GM08714 (cell line): ENCODE results near the gene XRCC2.
A peak's percentile ranks its signal among the peaks of the same experiment; 100 is the strongest.
"Not testable (repeated sequence)": the region's sequence is repeated elsewhere in the genome, so short reads cannot be mapped to it uniquely, and the experiment has no call there.

Experiments
- H3K4me3 ChIP-seq: fragments of 200-500 bp; sonication (Bioruptor generic); 2 replicates; pipeline ENCODE4 v1.5.1; 2014; ENCODE audit warnings: mild to moderate bottlenecking, low read length, inconsistent platforms
- ZNF274 ChIP-seq: IDR thresholded peaks from 2 replicates; pipeline ENCODE4 v1.6.1; 2012; ENCODE audit warnings: mild to moderate bottlenecking, low read depth, low read length

XRCC2 gene

DNA sequence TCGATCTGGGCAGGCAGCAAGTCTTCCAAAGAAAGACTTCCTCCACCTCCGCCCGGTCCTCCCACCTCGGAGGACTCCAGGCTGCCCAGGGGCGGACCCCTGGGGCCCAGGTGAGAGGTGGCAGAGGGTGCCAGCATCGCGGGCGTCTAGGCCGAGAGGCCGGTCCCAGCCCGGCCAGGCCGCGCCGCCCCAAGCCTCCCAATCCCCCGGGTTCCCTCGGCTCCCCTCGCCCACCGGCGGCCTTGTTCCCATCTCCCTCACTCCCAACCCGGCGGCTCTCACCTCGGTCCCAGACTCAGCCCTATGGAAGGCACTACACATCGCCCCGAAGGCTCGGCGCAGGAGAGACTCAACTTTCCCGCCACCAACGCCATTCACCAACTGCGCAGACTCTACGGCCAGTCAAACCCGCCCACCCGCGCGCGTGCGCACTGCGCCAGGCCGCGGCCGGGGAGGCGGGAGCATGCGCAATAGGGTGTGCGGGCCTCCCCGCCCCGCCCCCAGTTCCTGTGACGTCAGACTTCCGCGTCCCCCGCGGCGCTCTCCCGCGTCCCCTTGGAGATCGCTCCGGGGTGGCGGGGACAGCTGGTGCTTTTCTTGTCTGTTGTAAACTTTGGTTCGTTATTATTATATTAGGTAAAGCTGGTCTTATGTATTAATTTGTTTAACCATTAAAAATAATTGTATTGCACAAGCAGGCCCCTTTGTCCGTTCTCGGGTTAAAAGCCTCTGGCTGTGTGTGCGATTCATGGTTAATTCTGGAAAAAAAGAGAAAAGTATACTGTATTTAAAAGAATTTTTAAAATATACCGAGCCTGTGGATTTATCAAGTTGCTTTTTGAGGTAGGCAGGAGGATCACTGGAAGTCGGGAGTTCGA lies at the start of gene XRCC2:
Gene XRCC2, minus strand, starts transcription at position 383 of the 878 bp plus-strand sequence. Its CDS starts 62 bp downstream, at position 321.
- H3K4me3 ChIP-seq: peak within 1 kb of the TSS; percentile 79
- TF ChIP-seq ZNF274: no peak

DNA sequence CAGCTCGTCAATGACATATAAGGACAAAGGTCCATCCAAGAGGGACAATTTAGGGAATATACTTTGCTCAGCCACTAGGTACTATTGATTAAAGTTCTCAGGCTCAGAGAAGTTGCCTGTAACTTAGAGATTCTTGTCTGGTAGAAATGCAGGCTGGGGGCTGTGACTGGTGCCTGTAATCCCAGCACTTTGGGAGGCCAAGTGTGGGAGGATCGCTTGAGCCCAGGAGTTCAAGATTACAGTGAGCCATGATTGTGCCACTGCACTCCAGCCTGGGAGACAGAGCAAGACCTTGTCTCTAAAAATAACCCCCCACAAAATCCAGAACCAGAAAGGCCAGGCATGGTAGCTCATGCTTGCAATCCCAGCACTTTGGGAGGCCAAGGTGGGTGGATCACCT lies 47.4 kb upstream of the XRCC2 start:
- no peak for TF ChIP-seq ZNF274
- no peak overlapping the region for H3K4me3 ChIP-seq

GRCh38 chr7:152712412-152713042 lies 36.6 kb upstream of the XRCC2 start:
- not testable (repeated sequence) for H3K4me3 ChIP-seq

- no peak for TF ChIP-seq ZNF274
- H3K4me3 ChIP-seq: no peak overlapping the region
Measured at GRCh38 chr7:152711444-152711944, 35.6 kb upstream of the XRCC2 start.

- TF ChIP-seq ZNF274: no peak
- no peak overlapping the region for H3K4me3 ChIP-seq
Measured at GRCh38 chr7:152710153-152710442, 34.2 kb upstream of the XRCC2 start.

DNA sequence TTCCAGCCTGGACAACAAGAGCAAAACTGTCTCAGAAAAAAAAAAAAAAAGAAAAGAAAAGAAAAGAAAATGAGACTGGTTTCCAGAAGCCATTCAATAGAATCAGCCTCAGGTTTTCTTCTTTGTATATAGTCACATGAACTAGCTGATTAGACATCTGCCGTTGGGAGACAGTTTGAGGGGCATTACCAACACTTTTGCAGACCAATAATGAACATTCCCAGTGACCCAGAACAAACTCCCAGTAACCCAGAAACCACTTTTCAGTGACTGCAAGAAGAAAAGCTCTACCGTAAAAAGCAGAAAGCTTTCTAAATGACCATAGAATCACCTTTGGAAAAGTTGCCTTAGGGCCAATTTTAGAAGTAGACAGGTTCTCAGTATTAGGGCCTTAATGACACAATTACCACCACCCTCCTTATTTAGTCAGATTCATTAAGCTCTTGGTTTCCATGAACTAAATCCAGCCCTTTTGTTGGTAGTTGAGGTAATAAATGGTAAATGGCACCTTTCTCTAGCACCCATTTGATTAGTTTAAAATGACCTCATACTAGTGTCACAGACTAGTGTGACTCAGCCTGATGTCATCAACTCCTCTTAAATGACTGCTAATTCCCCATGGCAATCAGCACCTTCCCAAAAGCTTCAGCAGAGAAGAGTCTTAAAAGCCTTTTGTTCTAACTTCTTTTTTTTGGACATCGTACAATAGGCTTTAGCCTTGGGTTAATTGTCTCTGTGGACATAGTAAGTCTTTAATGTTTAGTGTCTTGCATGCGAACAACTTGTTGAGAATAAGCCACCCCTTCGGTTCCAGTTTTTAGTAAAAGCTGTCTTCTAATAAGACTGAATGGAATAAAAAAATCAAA lies 33.6 kb upstream of the XRCC2 start:
- TF ChIP-seq ZNF274: no peak
- no peak overlapping the region for H3K4me3 ChIP-seq

DNA sequence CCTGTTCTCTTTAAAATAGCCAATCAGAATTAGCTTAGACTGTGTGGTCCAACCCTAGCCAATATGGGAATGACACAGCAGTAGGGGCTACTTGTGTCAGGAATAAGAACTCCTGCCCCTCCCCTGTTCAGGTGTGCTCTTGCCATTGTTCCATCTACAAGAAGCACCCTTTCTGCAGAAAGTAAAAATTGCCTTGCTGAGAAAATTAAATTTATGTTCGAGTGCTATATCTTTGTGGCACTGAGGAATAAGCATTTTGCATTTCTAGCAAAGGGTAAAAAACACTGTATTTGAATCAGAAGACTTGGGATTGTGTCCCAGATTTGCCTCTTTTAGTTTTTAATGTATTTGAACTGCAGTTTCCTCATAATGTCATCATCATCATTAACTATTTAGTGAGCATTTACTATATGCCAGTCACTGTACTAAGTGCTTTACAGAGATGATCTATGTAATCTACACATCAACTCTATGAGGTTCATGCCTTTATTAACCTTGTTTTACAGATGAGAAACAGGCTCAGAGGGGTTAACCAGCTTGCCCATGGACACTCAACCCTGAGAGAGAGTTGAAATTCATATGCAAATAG lies 28.9 kb upstream of the XRCC2 start:
- TF ChIP-seq ZNF274: no peak
- H3K4me3 ChIP-seq: no peak overlapping the region

DNA sequence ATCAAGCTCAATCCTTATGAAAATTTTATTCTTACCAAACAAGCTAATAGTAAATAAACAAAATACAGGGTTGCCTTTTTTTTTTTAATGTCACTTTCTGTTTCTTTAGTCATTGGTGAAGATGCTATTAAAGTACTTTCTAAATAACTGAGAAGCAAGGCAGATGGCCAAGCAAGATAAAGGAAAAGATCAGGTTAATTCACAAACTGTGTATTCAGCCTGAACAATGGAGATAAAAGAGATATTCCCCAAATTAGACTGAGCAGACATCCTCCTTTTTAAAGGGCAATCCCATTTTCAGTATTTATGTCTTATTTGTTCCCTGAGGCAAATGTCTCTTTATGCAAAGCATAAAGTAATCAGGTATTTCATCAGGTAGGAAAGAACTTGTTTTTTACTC lies 23.1 kb upstream of the XRCC2 start:
- no peak overlapping the region for H3K4me3 ChIP-seq
- TF ChIP-seq ZNF274: no peak

- H3K4me3 ChIP-seq: not testable (repeated sequence)
Measured at GRCh38 chr7:152697268-152697974, 21.5 kb upstream of the XRCC2 start.

GRCh38 chr7:152692196-152692595 lies 16.3 kb upstream of the XRCC2 start:
- not testable (repeated sequence) for H3K4me3 ChIP-seq

DNA sequence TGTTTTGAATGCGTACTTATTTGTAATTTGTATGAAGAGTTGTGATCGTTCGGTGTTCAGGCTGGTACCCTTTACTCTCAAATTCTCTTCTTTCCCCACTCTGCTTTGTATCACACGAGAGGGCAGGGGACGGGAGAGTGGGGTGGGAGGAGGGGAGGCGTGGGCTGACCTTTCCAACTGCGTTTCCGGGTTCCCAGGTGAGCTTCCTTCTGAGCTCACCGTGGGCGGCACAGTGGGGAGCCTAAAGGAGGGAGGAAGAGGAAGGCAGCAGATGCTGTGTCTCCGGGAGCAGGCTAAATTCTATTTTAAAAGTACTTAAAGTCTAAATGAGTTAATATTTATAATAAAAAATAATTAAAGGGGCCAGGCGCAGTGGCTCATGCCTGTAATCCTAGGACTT lies 7.4 kb upstream of the XRCC2 start:
- no peak for TF ChIP-seq ZNF274
- no peak overlapping the region for H3K4me3 ChIP-seq

- no peak for TF ChIP-seq ZNF274
- no peak overlapping the region for H3K4me3 ChIP-seq
Measured at GRCh38 chr7:152677808-152678670, 2.1 kb upstream of the XRCC2 start.
